Measurements from ENCODE around the gene WWOX. TPM values are rescaled to one million over a fixed set of nuclear protein-coding genes. Genes with fewer than 3 reads are reported as not detected.

The WWOX gene
- total RNA-seq, 1 experiment from 2014 or later, result 20.3 TPM

- DNase-seq (ENCODE audit: low read depth), result no peak
These were observed 366.3 kb downstream of the WWOX start for GRCh38 chr16:78465730-78466129.

- no peak for DNase-seq (ENCODE audit: low read depth)
These were observed 370.3 kb downstream of the WWOX start for GRCh38 chr16:78469787-78470186.

DNA sequence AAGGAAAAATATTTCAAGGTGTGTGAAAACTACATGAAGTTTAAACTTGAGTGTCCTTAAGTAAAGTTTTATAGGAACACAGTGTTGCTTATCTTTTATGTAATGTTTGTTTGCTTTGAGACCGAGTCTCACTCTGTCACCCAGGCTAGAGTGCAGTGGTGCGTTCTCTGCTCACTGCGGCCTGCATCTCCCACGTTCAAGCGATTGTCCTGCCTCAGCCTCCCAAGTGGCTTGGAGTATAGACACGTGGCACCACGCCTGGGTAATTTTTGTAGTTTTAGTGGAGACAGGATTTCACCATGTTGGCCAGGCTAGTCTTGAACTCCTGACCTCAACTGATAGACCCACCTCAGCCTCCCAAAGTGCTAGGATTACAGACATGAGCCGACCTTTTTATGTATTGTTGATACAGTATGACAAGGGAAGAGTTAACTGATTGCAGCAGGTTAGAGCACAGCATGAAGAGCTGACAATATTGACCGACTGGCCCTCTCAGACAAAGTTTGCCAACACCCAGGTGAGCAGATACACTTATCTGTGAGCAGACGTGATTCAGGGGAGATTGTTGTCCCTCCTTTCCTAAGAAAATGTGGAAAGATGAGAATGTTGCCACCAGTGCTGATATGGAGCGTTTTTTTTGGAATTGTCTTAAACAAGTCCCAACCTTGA is 373.7 kb downstream of the WWOX start:
- no peak for DNase-seq (ENCODE audit: low read depth)

GRCh38 chr16:78474762-78475161 is 375.3 kb downstream of the WWOX start:
- no peak for DNase-seq (ENCODE audit: low read depth)

GRCh38 chr16:78476615-78477014 is 377.2 kb downstream of the WWOX start:
- DNase-seq (ENCODE audit: low read depth), result no peak

DNA sequence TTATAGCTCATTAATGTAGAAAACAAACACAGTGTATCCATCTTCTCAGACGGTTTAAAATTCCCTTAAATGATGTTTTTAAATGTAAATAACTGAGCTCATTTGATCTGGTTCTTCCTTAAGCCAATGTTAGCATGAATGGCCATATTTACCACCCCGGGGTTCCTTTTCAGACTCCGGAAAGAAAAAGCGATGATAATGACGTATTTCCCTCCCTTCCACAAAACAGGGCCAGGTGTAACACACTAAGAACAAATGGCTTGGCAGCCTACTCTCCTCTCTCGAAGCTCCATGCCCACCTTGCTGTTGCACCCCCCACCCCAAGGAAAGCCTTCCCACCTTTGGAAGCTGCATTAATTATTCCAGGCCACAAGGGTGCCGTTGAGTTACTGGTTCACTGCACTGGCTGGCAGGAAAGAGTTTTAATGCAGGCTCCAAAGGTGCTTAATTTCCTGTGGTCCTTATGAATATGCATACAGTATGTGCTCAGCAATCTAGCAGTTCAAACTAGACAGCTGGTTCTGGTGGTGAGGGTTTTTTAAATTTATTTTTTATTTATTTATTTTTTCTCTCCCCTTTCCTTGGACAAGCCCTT is 378.9 kb downstream of the WWOX start:
- no peak for DNase-seq (ENCODE audit: low read depth)

GRCh38 chr16:78479723-78480122 is 380.3 kb downstream of the WWOX start:
- DNase-seq (ENCODE audit: low read depth), result no peak

DNA sequence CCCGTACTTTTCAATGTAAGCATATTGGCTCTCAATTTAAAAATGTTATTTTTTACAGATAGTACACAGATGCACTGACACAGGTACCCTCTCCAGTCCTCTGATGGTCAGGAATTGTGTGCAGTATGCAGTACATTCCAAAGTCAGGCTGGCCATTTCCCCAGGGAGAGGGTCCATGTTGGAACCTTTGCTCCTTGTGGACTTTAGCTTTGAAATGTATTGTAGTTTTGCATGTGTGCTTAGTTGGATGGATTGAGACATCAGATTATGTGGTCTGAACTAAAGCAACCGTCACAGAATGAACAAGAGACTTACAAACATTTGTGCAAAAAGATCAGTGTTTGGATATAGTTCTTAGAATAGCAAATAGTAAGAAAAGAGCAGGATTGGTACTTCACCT is 381.1 kb downstream of the WWOX start:
- no peak for DNase-seq (ENCODE audit: low read depth)

- DNase-seq (ENCODE audit: low read depth), result no peak
These were observed 383.9 kb downstream of the WWOX start for GRCh38 chr16:78483124-78483992.

DNA sequence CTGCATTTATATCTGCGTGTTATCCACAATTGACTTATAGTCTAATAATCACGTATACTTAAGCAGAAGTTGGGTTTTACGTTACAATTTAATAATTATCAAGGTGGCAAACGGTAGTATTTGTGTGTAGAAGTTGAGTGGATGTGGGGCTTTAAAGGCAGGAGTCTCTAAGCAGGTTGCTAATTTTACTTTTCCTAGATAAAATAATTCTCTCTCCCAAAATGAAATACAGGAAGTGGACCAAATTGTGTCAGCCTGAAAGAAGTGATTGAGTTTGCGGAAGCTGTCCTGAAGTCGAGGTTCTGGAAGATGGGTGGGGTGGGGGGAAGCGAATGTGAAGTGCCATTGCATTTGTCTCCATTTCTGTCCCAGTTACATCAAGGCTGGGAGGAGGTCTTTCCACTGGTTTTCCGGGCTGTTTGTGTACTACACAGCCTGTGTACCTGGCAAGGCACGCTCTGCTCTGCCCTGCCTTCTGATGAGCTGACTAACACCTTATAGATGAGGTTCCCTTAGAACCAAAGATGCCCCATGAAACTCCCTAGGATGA is 385.1 kb downstream of the WWOX start:
- no peak for DNase-seq (ENCODE audit: low read depth)

GRCh38 chr16:78485188-78485916 is 385.9 kb downstream of the WWOX start:
- DNase-seq (ENCODE audit: low read depth), result no peak

DNA sequence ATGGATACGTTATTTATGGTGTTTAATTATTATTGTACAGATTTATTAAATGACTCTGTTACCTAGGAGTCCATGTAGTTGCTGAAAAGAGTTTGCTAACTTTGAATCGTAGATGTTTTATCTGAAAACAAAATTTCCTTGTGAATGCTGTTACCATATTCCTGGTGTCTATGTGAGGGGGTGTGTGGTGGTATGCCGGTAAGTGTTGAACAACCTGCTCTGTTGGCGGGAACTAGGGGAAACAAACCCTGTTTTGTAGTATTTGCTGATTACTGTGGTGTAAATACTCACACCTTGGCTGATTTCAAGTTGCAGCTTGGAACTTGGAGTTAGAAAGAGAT is 386.4 kb downstream of the WWOX start:
- no peak for DNase-seq (ENCODE audit: low read depth)

DNA sequence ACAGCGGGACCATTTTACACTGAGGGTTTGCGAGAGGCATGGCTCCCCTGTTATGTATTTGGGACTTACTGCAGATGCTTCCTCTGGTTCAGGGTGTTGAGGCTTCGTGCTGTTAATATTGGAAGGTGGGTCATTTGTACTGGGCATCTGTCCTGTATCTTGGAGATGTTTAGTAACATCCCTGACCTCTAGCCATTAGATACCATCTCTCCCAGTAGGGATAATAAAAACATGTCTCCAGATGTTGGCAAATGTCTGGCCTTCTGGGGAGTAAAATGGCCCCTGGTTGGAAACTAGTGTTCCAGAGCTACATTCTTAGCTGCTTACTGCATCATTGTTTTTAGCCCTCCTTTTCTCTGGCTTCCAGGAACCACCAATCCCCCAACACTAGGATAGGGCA is 388.0 kb downstream of the WWOX start:
- DNase-seq (ENCODE audit: low read depth), result no peak

DNA sequence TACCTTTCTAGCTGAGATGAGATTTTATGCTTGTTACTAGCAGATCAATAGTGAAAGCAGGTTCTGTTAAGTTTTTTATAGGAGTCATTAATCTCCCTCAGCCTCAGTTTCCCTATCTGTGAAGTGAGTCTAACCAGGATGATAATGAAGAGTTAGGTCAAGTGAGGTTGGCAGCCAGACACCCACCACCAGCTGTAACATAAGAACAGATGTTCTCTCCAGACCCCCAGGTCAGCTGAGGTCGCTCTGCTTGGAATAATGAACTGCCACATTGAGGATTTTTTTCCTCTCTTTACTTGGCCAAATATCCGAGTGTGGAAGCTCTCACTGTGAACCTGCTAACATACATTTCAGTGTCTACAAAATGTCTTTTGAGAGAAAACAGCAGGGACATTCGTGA is 389.6 kb downstream of the WWOX start:
- DNase-seq (ENCODE audit: low read depth), result no peak

DNA sequence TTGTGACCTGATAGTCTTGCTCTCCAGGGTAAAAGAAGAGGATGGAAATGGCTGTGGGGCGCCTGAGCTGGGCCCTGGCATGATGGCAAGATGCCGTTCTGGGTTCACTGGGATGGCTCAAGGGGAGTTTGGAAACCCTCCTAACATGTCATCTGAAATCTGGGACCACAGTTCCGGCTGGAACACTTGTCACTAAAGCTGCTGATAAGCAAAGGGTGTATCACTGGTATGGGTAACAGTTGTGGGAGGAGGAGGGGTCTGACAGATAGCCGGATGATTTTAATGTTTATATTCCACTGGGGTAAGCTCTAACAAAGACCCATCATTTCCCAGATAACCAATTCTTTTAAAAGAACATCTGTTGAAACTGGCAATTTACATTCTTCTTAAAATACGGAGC is 390.2 kb downstream of the WWOX start:
- no peak for DNase-seq (ENCODE audit: low read depth)

DNA sequence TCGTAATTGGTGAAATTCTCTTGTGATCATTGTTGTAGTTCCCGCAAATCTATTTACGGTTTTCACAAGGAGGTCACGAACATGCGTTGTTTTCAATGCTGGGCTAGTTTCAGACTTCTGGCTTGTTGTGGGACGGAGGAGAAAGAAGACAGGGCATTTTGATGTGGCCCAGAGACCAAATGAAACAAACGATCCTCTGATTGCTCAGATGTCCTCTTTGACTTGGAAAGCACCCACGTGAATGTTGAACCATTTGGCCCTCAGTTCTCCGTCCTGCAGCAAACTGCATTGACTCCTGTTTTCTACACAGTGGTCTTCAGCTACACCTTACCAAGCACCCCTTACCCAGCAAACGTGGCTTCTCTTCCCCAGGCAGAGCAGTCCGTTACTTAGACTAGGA is 391.0 kb downstream of the WWOX start:
- no peak for DNase-seq (ENCODE audit: low read depth)

- DNase-seq (ENCODE audit: low read depth), result no peak
These were observed 391.4 kb downstream of the WWOX start for GRCh38 chr16:78490847-78491246.

DNA sequence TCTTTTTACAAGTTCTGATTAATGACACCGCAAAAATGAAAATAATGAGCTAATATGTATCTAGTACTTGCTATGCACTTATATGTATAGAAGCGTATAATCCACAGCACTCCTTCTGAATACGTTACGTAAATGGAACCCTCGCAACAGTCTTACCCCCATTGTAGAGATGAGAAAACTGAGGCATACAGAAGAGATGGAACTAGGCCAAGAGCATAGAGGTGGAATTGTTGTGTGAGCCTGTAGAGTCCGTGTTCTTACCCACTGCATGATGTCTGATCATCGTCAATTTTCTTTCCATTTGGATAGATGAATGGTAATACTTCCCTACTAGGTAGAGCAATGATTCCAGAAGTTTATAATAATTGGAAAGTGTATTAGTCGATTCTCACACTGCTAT is 394.1 kb downstream of the WWOX start:
- DNase-seq (ENCODE audit: low read depth), result no peak

- no peak for DNase-seq (ENCODE audit: low read depth)
These were observed 394.7 kb downstream of the WWOX start for GRCh38 chr16:78494105-78494504.

- DNase-seq (ENCODE audit: low read depth), result no peak
These were observed 395.2 kb downstream of the WWOX start for GRCh38 chr16:78494674-78495073.

DNA sequence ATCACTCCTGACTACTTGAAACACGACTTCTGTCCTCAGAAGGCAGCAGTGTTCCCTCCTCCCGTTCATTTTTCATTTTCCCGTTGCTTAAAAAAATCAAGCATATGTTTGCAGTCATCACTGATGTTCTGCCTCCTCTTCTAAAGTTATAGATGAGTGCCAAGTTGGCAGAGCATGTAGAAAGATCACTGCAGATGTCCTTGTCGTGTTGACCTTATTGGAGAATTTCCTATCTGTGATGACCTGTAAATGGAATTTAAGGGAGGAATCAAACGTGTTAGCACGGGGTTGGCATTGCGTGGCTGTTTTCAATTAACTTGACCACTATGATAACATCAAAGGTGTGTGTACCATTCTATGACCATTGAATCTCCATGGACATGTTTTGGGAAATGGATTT is 396.7 kb downstream of the WWOX start:
- DNase-seq (ENCODE audit: low read depth), result no peak

GRCh38 chr16:78499399-78499798 is 399.9 kb downstream of the WWOX start:
- no peak for DNase-seq (ENCODE audit: low read depth)
